ENCODE data around the gene MAGI1.

Gene MAGI1

GRCh38 chr3:65767551-65767950 is 271.2 kb downstream of the MAGI1 start:
- no peaks in the 10 kb centered on the region for H4K20me1 ChIP-seq (ENCODE audit: insufficient read depth, low read length, poor library complexity, severe bottlenecking)
- no peaks in the 10 kb centered on the region for H3K79me2 ChIP-seq (ENCODE audit: insufficient read depth, low read length)
- TF ChIP-seq CTCF (conservative IDR thresholded peaks at IDR 0.05; ENCODE audit: low read length) = no peak
- no peak for TF ChIP-seq EZH2phosphoT487 (IDR thresholded peaks at IDR 0.05; ENCODE audit: borderline replicate concordance)
- no peak overlapping the region for H3K4me2 ChIP-seq (ENCODE audit: low read depth, low read length, poor library complexity, severe bottlenecking)
- no peaks in the 10 kb centered on the region for H3K36me3 ChIP-seq (ENCODE audit: insufficient read depth, low read length)
- H3F3A ChIP-seq (ENCODE audit: low read depth) = no peaks in the 10 kb centered on the region
- H3K27me3 ChIP-seq (ENCODE audit: insufficient read depth, low read length, poor library complexity, severe bottlenecking) = no peaks in the 10 kb centered on the region
- peaks cover 5% of the 10 kb centered on the region for H3K4me1 ChIP-seq (ENCODE audit: insufficient read depth, low read length, poor library complexity, severe bottlenecking)
- H3K9me3 ChIP-seq (ENCODE audit: insufficient read depth, low read depth, low read length) = no peaks in the 10 kb centered on the region
- H3K4me3 ChIP-seq (ENCODE audit: low read length, poor library complexity, severe bottlenecking) = no peak overlapping the region
- no peak overlapping the region for H3K9ac ChIP-seq (ENCODE audit: low read depth, low read length, poor library complexity, severe bottlenecking)
- no peak overlapping the region for H2AFZ ChIP-seq (ENCODE audit: low read length)
- no peaks in the 10 kb centered on the region for H3K9me2 ChIP-seq (replicated peaks; ENCODE audit: low read depth, low read length)

- no peaks in the 10 kb centered on the region for H4K20me1 ChIP-seq (ENCODE audit: insufficient read depth, low read length, poor library complexity, severe bottlenecking)
- no peaks in the 10 kb centered on the region for H3K79me2 ChIP-seq (ENCODE audit: insufficient read depth, low read length)
- no peak overlapping the region for H2AFZ ChIP-seq (ENCODE audit: low read length)
- H3K4me3 ChIP-seq (ENCODE audit: low read length, poor library complexity, severe bottlenecking) = no peak overlapping the region
- H3K4me2 ChIP-seq (ENCODE audit: low read depth, low read length, poor library complexity, severe bottlenecking) = no peak overlapping the region
- TF ChIP-seq EZH2phosphoT487 (IDR thresholded peaks at IDR 0.05; ENCODE audit: borderline replicate concordance) = no peak
- no peak for TF ChIP-seq CTCF (conservative IDR thresholded peaks at IDR 0.05; ENCODE audit: low read length)
- no peaks in the 10 kb centered on the region for H3K9me2 ChIP-seq (replicated peaks; ENCODE audit: low read depth, low read length)
- H3F3A ChIP-seq (ENCODE audit: low read depth) = no peaks in the 10 kb centered on the region
- no peaks in the 10 kb centered on the region for H3K27me3 ChIP-seq (ENCODE audit: insufficient read depth, low read length, poor library complexity, severe bottlenecking)
- H3K36me3 ChIP-seq (ENCODE audit: insufficient read depth, low read length) = no peaks in the 10 kb centered on the region
- H3K9me3 ChIP-seq (ENCODE audit: insufficient read depth, low read depth, low read length) = no peaks in the 10 kb centered on the region
- no peak overlapping the region for H3K9ac ChIP-seq (ENCODE audit: low read depth, low read length, poor library complexity, severe bottlenecking)
- no peaks in the 10 kb centered on the region for H3K4me1 ChIP-seq (ENCODE audit: insufficient read depth, low read length, poor library complexity, severe bottlenecking)
Observed at GRCh38 chr3:65762235-65762580, 276.5 kb downstream of the MAGI1 start.

- no peaks in the 10 kb centered on the region for H3K9me2 ChIP-seq (replicated peaks; ENCODE audit: low read depth, low read length)
- no peak overlapping the region for H3K9ac ChIP-seq (ENCODE audit: low read depth, low read length, poor library complexity, severe bottlenecking)
- H3F3A ChIP-seq (ENCODE audit: low read depth) = no peaks in the 10 kb centered on the region
- no peaks in the 10 kb centered on the region for H3K27me3 ChIP-seq (ENCODE audit: insufficient read depth, low read length, poor library complexity, severe bottlenecking)
- no peaks in the 10 kb centered on the region for H4K20me1 ChIP-seq (ENCODE audit: insufficient read depth, low read length, poor library complexity, severe bottlenecking)
- no peaks in the 10 kb centered on the region for H3K9me3 ChIP-seq (ENCODE audit: insufficient read depth, low read depth, low read length)
- no peaks in the 10 kb centered on the region for H3K79me2 ChIP-seq (ENCODE audit: insufficient read depth, low read length)
- no peaks in the 10 kb centered on the region for H3K36me3 ChIP-seq (ENCODE audit: insufficient read depth, low read length)
- H3K4me1 ChIP-seq (ENCODE audit: insufficient read depth, low read length, poor library complexity, severe bottlenecking) = no peaks in the 10 kb centered on the region
- H3K4me3 ChIP-seq (ENCODE audit: low read length, poor library complexity, severe bottlenecking) = no peak overlapping the region
- no peak overlapping the region for H2AFZ ChIP-seq (ENCODE audit: low read length)
- no peak overlapping the region for H3K4me2 ChIP-seq (ENCODE audit: low read depth, low read length, poor library complexity, severe bottlenecking)
- TF ChIP-seq EZH2phosphoT487 (IDR thresholded peaks at IDR 0.05; ENCODE audit: borderline replicate concordance) = no peak
- no peak for TF ChIP-seq CTCF (conservative IDR thresholded peaks at IDR 0.05; ENCODE audit: low read length)
Observed at GRCh38 chr3:65761446-65762234, 277.1 kb downstream of the MAGI1 start.

Measured in Loucy (cell line).